Large intestine (tissue), 3 donors: ENCODE results near the gene CCNI. TPM values are rescaled to one million over a fixed set of nuclear protein-coding genes. Genes with fewer than 3 reads are reported as not detected.
"Not testable (repeated sequence)": the region's sequence is repeated elsewhere in the genome, so short reads cannot be mapped to it uniquely, and the experiment has no call there.

Experiments used
- DNase-seq, 2 donors: peaks; one replicate each; pipeline versions ENCODE4 v3.0.0 to v3.0.0-alpha.2; 2013
- H3K27ac ChIP-seq: one replicate; pipeline ENCODE4 v1.5.1; 2013; ENCODE audit warnings: low read length
- H3K27me3 ChIP-seq: 2 replicates; pipeline ENCODE4 v1.6.1; 2013; ENCODE audit warnings: low read length; ENCODE audit not compliant: control insufficient read depth, insufficient read depth
- H3K36me3 ChIP-seq: 2 replicates; pipeline ENCODE4 v1.6.1; 2013; ENCODE audit warnings: low read length; ENCODE audit not compliant: control insufficient read depth, insufficient read depth
- H3K4me1 ChIP-seq: one replicate; pipeline ENCODE4 v1.6.1; 2013; ENCODE audit warnings: low read length; ENCODE audit not compliant: control insufficient read depth, insufficient read depth
- H3K4me3 ChIP-seq: one replicate; pipeline ENCODE4 v1.5.1; 2013; ENCODE audit warnings: low read length
- H3K9me3 ChIP-seq: one replicate; pipeline ENCODE4 v1.6.1; 2013; ENCODE audit warnings: mild to moderate bottlenecking, low read depth, low read length, moderate library complexity; ENCODE audit not compliant: control insufficient read depth
- WGBS: methylation state at CpG from one replicate; pipeline ENCODE4 v1.1.5; 2013; ENCODE audit warnings: low lambda C conversion rate; ENCODE audit not compliant: insufficient coverage; 5-methylcytosine and 5-hydroxymethylcytosine counted together
- polyA plus RNA-seq: library from polyadenylated mRNA; unstranded; fragments of 120-200 nt; gene quantifications from one replicate; pipeline ENCODE4 v1.2.1, GENCODE V29; 2013

Gene CCNI
- polyA plus RNA-seq, 1 donor, result 242 TPM

GRCh38 chr4:77084019-77084639, 8.3 kb upstream of the CCNI start:
- 83% methylated on average over 1 of the region's 10 CpGs for WGBS
- Histone ChIP-seq H3K4me3 (no peak overlapping the region), H3K27ac (no peak overlapping the region), H3K27me3 (no peaks in the 10 kb centered on the region), H3K36me3 (no peaks in the 10 kb centered on the region), H3K4me1 (no peaks in the 10 kb centered on the region), H3K9me3 (no peaks in the 10 kb centered on the region)
- no peak for DNase-seq

- no peaks in the 10 kb centered on the region for H3K9me3 ChIP-seq
- no peak for DNase-seq
- H3K4me1 ChIP-seq, result no peaks in the 10 kb centered on the region
- H3K27ac ChIP-seq, result no peak overlapping the region
- H3K27me3 ChIP-seq, result no peaks in the 10 kb centered on the region
- WGBS, result no CpG with 5 or more reads among the region's 11 CpGs
- H3K4me3 ChIP-seq, result no peak overlapping the region
- H3K36me3 ChIP-seq, result no peaks in the 10 kb centered on the region
Observed at GRCh38 chr4:77082886-77083608, 7.3 kb upstream of the CCNI start.

- H3K27ac ChIP-seq, H3K4me1 ChIP-seq, H3K4me3 ChIP-seq, H3K27me3 ChIP-seq, DNase-seq, H3K9me3 ChIP-seq, H3K36me3 ChIP-seq: not testable (repeated sequence)
- 94% methylated on average over 2 of the region's 7 CpGs for WGBS
Observed at GRCh38 chr4:77080806-77081205, 5.0 kb upstream of the CCNI start.

DNA sequence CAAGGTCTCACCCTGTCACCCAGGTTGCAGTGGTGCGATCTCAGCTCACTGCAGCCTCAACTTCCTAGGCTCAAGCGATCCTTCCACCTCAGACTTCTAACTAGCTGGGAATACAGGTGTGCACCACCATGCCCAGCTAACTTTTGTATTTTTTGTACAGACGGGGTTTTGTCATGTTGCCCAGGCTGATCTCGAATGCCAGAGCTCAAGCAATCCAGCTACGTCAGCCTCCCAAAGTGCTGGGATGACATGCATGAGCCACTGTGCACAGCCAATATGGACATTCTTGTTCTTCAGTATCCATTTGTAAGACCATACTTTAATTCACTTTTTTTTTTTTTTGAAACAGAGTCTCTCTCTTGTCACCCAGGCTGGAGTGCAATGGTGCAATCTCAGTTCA, 3.5 kb upstream of the CCNI start:
- no peak overlapping the region for H3K4me3 ChIP-seq
- H3K27me3 ChIP-seq, result no peaks in the 10 kb centered on the region
- H3K27ac ChIP-seq, result no peak overlapping the region
- H3K4me1 ChIP-seq, result peaks cover 4% of the 10 kb centered on the region
- H3K36me3 ChIP-seq, result no peaks in the 10 kb centered on the region
- 100% methylated on average over 1 of the region's 5 CpGs for WGBS
- no peak for DNase-seq
- no peaks in the 10 kb centered on the region for H3K9me3 ChIP-seq

DNA sequence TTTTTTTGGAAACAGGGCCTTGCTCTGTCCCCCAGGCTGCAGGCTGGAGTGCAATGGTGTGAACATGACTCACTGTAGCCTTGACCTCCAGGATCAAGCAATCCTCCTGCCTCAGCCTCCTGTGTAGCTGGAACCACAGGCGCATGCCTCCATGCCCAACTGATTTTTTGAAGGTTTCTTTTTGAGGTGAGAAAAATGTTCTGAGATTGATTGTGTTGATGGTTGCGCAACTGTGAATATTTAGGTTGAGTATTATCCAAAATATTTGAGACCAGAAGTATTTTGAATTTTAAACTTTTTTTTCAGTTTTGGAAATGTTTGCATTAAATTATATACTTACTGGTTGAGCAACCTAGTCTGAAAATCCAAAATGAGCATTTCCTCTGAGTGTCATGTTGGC, 2.6 kb upstream of the CCNI start:
- no peak for DNase-seq
- H3K27ac ChIP-seq, result no peak overlapping the region
- no peaks in the 10 kb centered on the region for H3K36me3 ChIP-seq
- WGBS, result 100% methylated on average over 1 of the region's 2 CpGs
- no peak overlapping the region for H3K4me3 ChIP-seq
- no peaks in the 10 kb centered on the region for H3K27me3 ChIP-seq
- H3K9me3 ChIP-seq, result no peaks in the 10 kb centered on the region
- peaks cover 4% of the 10 kb centered on the region for H3K4me1 ChIP-seq

DNA sequence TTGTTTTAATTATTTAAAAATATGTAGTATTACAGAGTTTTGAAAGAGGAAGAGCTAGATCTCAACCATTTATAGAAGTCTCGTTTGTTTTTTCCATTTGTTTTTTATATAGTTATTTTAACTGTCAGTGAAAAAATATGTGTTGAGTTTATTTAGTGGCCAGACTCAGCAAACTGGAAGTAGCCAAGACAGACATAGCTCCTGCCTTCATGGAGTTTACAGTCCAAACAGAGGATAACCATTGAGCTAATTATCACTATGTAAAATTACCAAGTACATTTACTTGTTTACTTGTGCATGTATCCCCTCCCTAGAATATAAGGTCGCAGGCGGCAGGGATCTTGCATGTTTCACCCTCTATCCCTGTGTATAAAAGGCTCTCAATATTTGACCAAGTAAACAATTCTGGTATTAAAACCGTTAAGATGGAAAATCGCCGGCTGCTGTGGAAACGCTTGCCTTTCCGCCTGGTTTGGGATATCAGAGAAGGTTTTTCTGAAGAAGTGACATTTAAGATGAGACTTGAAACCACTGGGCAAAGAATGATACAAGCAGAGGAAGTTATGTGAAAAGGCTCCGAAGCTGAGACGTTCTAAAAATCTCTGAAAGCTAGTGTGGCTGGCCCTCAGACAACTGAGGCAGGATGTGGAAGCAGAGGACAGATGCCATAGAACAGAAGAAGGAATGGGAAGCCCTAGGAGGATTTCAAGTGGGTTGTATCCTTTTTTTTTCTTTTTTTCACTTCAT, 1.3 kb upstream of the CCNI start:
- WGBS, result 82% methylated on average over 6 of the region's 10 CpGs
- Histone ChIP-seq H3K9me3 (no peaks in the 10 kb centered on the region), H3K4me3 (peak overlapping the region; percentile 86), H3K4me1 (peaks cover 6% of the 10 kb centered on the region), H3K27ac (peak overlapping the region; percentile 98), H3K27me3 (no peaks in the 10 kb centered on the region), H3K36me3 (no peaks in the 10 kb centered on the region)
- DNase-seq, result no peak

DNA sequence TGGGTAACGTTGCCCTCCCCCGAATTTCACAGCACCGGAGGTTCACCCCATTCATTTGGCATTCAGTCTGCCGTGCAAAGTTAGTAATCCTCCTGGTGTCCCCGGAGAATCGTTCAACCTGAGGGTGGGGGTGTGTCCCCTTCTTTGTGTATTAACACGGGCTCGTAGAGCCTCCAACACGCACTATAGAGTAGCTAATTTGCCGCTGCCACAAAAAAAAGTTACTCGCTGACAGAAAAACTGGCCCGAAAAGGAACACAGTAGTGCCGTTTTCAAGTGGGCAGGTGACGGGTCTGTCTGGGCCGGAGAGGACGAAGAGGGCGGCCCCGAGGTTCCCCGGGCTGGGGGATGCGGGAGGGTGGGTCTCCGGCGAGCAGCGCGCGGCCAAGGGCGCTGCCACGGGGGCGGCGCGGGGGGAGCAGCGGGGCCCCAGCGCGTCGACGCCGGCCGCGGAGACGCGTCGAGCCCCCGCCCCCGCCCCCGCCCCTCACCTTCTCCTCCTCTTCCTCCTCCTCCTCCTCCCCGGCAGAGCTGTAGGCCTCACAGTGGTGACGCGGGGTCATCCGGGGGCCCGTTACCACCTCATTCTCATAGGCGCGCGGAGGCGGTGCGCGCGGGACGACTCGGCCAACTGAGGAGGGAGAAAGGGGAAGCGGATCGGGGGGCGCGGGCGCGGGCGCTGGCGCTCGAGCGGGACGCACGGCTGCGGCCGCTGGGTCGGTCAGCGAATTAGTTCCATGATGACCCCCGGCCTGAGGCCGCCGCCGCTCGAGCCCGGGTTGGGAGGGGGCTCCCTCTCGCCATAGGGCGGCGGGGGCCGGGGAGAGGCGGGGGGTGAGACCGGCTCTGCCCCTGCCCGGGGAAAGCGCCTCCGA, 571 bp downstream of the CCNI start:
- Histone ChIP-seq H3K36me3 (no peaks in the 10 kb centered on the region), H3K27ac (peak overlapping the region; percentile 98), H3K27me3 (no peaks in the 10 kb centered on the region), H3K4me1 (peaks cover 10% of the 10 kb centered on the region), H3K4me3 (peak overlapping the region; percentile 86), H3K9me3 (no peaks in the 10 kb centered on the region)
- DNase-seq, result peak; percentile 64 to 77
- WGBS, result no CpG with 5 or more reads among the region's 89 CpGs

GRCh38 chr4:77074381-77074831, 1.4 kb downstream of the CCNI start:
- peak in 1 of 2 donors; percentile 34 for DNase-seq
- no CpG with 5 or more reads among the region's 6 CpGs for WGBS
- peak overlapping the region; percentile 86 for H3K4me3 ChIP-seq
- peaks cover 10% of the 10 kb centered on the region for H3K4me1 ChIP-seq
- peak overlapping the region; percentile 85 for H3K27ac ChIP-seq
- H3K27me3 ChIP-seq, result no peaks in the 10 kb centered on the region
- no peaks in the 10 kb centered on the region for H3K9me3 ChIP-seq
- H3K36me3 ChIP-seq, result no peaks in the 10 kb centered on the region

GRCh38 chr4:77073981-77074380, 1.8 kb downstream of the CCNI start:
- Histone ChIP-seq H3K4me3 (peak overlapping the region; percentile 86), H3K36me3 (no peaks in the 10 kb centered on the region), H3K9me3 (no peaks in the 10 kb centered on the region), H3K27ac (peak overlapping the region; percentile 85), H3K27me3 (no peaks in the 10 kb centered on the region), H3K4me1 (peaks cover 10% of the 10 kb centered on the region)
- 26% methylated on average over 2 of the region's 5 CpGs for WGBS
- no peak for DNase-seq
